HG03565 (cell line): ENCODE data around the gene SLC27A5.
A peak's percentile ranks its signal among the peaks of the same experiment; 100 is the strongest.
"Not testable (repeated sequence)": the region's sequence is repeated elsewhere in the genome, so short reads cannot be mapped to it uniquely, and the experiment has no call there.

Experiments
- ATAC-seq: cut with Tn5 transposase; IDR thresholded peaks from one replicate; pipeline ENCODE4 v1.9.1; 2021; ENCODE audit warnings: mild to moderate bottlenecking, moderate library complexity; ENCODE audit not compliant: unreplicated experiment

The SLC27A5 gene

DNA sequence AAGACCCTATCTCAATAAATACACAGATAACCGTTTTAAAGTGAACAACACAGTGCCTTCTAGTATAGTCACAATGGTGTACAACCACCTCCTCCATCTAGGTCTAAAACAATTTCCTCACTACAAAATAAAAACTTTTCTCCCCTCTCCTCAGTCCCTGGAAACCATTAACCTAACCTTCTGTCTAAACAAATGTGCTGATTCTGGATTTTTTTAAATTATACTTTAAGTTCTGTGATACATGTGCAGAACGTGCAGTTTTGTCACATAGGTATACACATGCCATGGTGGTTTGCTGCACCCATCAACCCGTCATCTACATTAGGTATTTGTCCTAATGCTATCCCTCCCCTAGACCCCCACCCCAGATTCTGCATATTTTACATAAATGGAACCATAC is 17.6 kb upstream of the SLC27A5 start:
- ATAC-seq, result no peak

DNA sequence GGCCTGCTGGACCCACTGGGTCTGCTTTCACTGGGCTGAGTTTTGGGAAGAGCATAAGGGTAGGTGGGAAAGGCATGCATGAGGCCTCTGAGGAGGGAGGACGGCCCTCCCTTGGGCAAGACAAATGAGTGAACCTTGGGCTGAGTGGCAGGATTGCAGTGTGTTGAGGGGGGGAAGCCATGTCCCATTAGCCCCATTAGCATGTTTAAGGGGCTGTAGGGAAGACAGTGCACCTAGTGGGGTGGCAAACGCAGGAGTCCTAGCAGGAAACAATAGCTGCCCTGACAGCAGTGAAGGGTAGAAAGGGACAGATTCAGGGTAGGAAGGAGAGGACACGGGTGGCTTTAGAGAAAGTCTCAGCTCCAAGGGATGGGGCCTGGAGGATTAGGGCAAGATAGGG is 10.9 kb upstream of the SLC27A5 start:
- no peak for ATAC-seq

DNA sequence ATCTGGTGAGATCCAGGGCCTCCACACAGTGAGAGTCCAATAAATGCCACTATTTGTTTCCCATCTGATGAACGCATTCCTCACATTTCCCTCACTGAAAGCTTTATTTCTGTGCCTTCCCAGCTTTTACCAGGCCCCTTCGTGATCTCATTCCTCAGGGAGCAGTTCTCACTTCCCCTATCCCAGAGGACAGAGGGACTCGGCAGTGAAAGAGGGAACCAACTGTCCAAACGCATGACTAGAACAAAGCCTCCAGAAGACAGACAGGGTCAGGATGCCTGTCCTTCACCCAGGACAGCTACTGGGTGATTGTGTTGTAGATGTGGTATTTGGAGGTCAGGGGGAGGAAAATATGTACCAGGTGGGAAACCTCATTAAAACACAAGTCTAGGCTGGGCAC is 9.9 kb upstream of the SLC27A5 start:
- ATAC-seq, result no peak

DNA sequence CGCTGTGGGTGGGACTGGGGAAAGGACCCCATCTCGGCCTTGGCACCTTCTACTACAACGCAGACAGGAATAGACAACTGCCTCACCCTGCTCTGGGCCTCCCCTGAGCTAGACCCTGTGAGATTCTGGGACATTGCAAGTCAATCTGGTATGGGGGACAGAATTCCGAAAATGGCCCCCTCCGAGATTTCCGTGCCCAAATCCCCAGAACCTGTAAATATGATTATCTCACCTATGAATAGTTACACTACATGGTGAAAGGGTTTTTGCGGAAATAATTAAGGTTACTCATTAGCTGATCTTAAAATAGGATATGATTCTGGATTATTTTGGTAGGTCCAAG is 8.4 kb upstream of the SLC27A5 start:
- ATAC-seq, result no peak

DNA sequence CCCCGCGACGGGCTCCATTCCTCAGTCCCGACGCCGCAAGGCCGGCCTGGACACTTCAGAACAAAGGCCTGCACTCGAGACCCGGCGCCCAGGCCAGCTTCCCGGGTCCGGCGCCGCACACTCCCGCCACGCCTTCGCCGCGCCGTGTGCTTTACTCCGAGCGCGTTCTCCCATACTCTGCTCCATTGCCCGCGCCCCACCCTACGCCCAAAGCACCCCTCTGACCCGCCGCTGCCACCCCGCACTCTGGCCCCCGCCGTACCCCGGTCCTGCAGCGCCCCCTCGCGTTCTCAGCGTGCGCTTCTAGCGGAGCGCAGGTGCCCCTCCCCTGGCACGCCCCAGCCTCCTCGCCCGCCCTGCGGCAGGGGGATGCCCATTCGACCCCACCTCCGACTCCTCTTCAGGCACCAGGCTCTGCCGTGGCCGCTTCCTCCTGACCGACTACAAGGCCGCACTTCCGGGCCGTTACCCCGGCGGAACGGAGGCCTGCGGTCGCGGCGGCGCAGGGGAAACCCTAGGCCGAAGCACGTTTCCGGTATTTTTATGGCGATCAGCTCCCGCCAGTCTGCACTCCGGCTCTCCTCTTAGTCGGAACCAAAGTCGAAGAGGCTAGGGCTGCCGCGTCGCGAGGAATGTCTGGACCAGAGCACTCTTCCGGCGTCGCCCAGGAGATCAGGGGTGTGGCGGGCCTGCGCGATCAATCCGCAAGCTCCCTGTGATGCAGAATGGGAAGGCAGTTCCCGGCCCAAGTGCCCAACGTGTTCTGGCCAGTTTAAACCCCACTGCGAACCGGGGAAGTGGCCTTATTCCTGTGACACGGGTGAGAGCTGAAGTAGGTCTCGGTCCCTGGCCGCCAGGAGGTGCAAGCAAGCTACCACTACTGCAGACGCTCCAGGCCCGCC is 7.8 kb upstream of the SLC27A5 start, which contains the start of gene ZBTB45:
TSS of gene ZBTB45 (minus strand) at position 456 of the 902 bp plus-strand sequence. CDS start 2,137 bp downstream, outside the sequence.
- peak; percentile 76 for ATAC-seq

DNA sequence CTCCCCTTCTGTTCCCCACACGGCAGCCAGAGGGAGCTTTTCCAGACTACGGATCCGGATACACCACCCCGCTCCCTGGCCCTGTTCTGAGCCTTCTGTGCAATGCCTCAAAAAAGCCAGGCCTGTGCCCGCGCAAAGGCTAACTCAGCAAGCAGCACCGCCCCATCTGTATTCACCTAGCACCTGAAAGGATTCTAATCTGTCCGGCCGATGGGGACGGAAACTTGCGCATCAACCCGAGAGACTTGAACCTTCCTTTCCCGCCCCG is 7.2 kb upstream of the SLC27A5 start:
- ATAC-seq, result peak; percentile 0

DNA sequence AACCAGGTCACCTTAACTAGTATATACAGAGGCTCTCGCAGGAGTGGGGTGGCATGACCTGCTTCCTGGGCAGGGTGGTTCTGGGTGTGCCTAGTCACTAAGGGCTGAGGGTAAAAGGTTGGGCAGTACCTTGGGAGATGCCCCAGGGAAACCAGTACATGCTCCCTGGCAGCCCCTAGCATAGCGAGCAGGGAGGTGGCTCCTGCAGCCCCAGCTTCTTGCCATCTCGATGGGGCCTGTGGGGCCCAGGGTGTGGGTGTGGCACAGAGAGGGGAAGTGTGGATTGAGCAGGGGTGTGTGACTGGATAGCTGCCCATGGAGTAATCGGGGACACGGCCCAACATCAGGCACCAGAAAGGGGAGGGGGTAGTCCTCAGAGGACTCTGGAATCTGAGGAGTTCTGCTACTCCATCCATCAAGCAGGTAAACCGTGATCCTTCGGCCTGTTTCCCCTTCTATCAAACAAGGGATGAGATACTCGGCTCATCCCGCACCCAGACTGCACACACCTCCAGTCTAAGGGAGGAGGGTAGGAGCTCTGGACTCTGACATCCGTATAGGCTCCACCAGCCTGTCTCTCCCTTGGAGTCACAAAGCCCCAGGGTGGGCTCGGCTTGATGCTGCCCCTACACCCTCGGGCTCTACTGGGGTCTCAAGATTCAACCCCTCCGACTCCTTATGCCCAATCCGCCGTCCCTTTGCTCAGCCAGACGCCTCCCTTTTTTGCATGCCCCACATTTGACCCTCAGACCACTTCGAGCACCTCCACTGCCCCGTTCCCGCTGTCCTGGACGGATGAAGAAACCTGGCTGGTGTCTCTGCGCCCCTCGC is 6.7 kb upstream of the SLC27A5 start:
- no peak for ATAC-seq

DNA sequence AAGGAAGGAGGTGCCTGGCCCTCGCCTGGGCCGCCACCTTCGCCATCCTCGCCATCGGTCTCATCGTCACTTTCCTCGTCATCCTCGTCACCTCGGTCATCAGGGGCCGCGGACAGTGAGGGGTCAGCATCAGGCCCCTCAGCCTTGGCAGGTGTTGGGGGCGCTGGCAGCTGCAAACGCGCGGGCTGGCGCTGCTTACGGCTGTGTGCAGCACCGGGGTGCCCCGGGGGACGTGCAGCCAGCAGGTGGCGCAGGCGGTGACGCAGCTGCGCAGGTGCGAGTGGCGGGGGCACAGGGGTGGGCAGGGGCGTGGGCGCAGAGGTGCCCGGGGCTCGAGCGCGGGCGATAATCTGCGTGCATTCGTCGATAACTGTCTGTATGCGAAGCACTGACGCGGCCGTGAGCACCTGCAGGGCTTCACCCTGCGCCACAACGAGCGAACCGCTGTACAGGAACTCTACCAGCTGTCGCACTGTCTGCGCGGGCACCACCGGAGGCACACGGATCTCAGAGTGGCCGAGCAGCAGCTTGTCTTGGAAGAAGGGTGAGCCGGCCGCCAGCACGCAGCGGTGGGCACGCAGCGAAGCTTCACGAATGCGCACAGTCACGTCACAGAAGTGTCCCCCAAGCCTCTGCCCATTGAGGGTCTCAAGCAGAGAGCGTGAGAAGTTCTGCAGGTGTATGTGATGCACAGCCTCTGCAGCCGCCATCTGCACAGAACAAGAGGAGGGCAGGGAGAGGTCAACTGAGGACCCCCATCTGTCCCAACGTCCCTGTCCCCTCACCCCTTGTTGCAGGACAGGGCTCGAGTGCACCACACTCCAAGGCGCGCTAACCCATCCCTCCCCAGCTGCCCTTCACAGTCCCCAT is 5.4 kb upstream of the SLC27A5 start:
- no peak for ATAC-seq

DNA sequence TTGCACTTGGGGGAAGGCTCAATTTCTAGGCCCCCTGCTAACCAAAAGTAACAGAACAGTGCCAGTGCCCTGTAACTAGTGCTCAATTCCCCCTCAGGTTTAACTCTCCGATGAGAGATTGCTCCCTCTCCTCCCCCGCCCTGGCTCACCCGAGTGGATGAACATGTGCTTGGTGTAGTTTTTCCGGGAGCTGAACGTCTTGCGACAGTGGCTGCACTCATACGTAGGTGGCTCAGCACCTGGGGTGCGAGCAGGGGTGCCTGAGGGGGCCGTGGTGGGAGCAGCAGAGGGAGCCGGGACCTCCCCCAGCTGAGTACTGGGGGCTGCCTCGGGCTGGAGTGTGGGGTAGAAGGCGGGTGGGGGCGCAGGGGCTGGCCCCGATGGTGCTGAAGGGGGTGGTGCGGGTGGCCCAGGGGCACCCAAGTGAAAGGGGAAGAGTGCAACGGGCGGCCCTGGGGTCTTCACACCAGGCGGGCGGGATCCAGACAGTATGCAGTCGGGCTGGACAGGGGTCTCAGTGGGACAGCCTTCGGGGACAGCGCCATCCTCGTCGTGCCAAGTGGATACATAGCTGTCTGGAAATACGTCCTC is 4.5 kb upstream of the SLC27A5 start:
- no peak for ATAC-seq

DNA sequence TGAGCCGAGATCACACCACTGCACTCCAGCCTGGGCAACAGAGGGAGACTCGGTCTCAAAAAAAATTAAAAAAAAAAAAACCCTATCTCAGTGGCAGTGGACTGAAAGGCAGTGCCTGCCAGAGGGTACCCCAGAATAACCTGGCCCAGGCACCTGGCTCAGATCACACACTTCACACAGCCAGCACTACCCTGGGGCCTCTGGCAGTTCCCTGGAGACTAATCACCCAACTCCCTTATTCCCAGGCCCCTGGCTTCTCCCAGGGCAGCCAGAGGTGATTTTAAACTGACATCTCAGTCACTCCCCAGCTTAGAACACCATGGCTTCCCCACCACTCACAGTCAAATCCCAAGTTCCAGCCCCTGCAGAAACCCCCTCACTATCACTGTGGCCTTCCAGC is 3.5 kb upstream of the SLC27A5 start:
- ATAC-seq, result no peak

DNA sequence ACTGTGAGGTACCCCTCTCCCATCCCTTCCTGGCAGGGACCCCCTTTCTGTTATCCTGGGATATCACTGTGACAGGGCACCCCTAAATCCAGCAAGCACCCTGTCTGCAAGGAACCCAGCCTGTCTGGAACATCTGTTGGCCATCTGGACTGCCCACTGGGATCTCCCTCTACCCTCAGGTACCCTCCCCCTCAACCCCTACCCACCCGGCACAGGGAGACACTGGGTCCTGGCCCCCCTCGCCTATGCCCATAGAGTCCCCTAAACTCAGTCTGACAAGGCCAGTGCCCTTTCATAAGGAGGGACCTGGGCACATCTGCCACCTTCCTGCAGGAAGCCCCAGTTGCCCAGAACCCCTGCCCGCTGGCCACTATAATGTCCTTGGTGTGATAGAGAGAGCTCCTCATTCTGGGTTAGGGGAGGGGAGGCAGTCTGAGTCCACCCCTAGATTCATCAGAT is 2.8 kb upstream of the SLC27A5 start:
- no peak for ATAC-seq

DNA sequence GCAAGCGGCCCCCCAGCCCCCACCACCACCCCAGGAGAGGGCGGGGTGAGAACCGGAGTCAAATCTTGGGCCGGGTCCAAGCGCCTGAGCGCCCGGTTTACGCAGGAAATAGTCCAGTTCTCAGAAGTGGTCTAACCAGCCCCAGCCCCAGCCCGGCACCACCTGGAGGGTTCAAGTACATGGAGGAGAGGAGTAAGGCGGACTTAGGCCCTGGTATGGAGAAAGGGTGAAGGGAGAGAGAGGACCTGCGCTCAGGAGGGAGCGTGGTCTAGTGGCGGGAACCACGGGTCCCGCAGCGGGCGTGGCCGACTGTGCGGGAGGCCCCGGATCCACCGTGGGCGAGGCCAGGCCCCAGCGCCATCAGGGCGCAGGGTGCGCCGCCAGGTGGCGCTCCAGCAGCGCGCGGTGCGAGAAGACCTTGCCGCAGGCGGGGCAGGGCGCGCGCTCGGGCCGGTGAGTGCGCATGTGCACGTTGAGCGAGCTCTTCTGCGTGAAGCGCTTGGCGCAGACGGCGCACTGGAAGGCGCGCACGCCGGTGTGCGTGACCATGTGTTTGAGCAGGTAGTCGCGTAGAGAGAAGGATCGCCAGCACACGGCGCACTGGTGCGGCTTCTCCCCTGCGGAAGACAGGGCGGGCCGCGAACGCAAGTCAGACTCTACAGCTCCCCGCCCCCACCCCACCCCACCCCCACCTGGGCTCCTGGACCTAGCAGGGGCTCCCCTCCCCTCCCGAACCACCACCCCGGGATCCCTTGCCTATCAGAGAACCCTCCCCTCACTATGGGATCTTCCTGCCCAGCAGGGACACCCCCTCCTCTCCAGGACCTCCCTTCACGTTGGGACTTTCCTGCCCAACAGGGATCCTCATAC is 2.1 kb upstream of the SLC27A5 start:
- ATAC-seq, result peak; percentile 69

DNA sequence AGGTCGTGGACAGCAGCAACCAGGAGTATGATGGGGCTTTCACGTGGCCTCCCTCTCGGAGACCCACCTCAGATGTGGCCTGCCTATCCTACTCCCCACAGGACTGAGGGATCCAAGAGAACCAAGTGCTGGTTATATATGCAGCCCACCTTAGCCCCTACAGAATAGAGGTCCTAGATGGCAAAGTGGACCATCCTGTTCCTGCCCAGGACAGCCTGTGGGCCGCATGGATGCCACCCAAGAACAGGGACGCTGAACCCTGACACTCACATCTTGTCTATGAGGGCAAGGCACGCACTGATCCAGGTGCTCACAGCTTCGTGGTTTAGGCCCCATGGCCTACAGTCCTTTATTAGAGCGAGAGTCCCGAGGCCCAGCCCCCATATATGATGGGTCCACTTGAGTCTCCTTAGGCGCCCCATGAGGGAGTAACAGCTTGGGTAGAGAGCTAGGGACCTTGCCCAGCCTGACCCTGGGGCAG is 1.5 kb upstream of the SLC27A5 start:
- ATAC-seq, result no peak

DNA sequence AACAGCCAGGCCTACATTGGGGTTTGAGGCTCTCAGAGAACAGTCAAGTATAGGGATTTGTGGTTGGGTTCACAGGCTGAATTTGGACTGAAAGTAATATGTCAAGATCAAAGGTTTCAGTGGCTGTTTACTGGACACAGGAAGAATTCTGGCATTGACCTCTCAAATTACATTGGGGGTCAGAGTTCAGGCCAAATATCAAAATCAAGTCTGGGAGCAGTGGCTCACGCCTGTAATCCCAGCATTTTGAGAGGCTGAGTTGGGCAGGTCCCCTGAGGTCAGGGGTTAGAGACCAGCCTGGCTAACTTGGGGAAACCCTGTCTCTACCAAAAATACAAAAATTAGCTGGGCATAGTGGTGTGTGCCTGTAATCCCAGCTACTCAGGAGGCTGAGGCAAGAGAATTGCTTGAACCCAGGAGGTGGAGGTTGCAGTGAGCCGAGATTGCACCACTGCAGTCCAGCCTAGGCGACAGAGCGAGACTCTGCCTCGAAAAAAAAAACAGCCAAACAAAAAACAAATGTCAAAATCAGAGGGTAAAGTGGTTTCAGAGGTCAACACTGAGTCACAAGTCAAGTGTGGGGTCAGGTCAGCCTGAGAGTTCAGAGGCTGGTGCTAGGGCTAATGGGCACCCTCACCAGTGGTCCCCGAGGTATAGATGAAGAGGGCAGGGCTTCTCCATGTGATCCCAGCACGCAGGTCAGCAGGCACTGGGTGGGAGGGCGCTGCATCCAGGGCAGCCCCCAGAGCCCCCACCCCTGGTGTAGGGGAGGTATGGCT is 1.5 kb downstream of the SLC27A5 start:
- ATAC-seq, result no peak

DNA sequence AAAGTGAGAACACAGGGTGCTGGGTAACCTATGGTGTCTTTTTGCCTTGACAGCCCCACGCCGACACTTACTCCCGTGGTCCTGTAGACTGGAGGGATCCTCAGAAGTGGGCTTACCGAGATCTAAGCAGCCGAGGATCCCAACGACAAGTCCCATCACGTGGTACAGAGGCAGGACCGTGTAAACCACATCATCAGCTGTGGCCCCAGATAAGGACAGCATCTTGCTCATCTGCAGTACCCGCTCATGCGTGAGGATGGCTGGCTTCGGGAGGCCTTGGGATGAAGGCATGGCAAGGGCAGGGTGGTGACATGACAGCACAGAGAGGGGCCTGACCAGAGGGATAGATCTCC is 2.1 kb downstream of the SLC27A5 start:
- ATAC-seq, result no peak

DNA sequence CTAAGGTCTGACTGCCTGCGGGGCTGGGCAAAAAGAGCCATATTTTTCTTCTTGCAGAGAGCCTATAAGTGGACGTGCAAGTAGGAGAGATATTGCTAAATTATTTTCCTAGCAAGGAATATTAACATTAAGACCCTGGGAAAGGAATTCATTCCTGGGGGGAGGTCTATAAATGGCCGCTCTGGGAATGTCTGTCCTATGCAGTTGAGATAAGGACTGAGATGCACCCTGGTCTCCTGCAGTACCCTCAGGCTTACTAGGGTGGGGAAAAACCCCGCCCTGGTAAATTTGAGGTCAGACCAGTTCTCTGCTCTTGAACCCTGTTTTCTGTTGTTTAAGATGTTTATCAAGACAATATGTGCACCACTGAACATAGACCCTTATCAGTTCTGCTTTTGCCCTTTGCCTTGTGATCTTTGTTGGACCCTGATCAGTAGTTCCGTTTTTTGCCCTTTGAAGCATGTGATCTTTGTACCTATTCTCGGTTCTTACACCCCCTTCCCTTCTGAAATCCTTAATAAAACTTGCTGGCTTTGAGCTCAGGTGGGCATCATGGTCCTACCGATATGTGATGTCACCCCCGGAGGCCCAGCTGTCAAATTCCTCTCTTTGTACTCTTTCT is 4.1 kb downstream of the SLC27A5 start:
- not testable (repeated sequence) for ATAC-seq

DNA sequence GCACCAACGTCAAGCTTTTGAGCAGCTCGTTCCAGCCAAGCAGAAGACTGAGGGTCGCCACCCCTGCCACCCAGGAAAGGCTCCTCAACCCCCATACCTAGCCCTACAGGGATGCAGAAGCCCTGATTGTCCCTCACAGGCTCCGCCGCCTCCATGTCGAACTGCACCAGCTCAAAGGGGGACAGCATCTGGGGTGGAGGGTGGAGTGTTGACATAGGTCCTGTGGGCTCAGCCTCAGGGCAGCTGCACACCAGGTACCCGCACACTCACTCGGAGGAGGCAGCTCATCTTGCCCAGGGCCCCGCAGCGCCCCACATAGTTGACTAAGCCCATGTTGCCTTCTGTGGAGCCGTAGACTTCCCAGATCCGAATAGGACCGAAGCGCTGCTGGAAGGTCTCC is 11.6 kb downstream of the SLC27A5 start:
- no peak for ATAC-seq
